A673 (cell line): Measurements from ENCODE around the gene DPYD. TPM values are rescaled to one million over a fixed set of nuclear protein-coding genes. Genes with fewer than 3 reads are reported as not detected.

Experiments
- BruUV-seq: library from RNA; stranded (reverse); fragments of 400-500 nt; replicated peaks from 2 replicates; lab custom pipeline; 2021; lab: Mats Ljungman, UMichigan
- CTCF ChIA-PET: fragments of 300-600 bp; sonication (Branson Sonifier 250); formaldehyde crosslinking; loops from one replicate; lab custom pipeline; 2022; ENCODE audit warnings: antibody characterized with exemption; lab: Charles Lee
- POLR2A ChIA-PET: fragments of 300-600 bp; sonication (Branson Sonifier 250); formaldehyde crosslinking; loops from one replicate; lab custom pipeline; 2022; ENCODE audit warnings: antibody characterized with exemption; ENCODE audit not compliant: low non-redundant PET; lab: Charles Lee
- DNase-seq: peaks from one replicate; pipeline ENCODE4 v3.0.0-alpha.2; 2015; ENCODE audit warnings: low spot score
- H3K27ac ChIP-seq: fragments of 200-600 bp; sonication (generic); 2 replicates; pipeline ENCODE4 v1.5.1; 2016; ENCODE audit warnings: mixed run types, low read depth, mild to moderate bottlenecking, mixed read lengths, antibody characterized with exemption, low read length; ENCODE audit not compliant: poor library complexity, severe bottlenecking
- H3K27me3 ChIP-seq: fragments of 200-600 bp; sonication (generic); replicated peaks from 2 replicates; pipeline ENCODE4 v1.6.1; 2017; ENCODE audit warnings: mixed run types, low read depth, mild to moderate bottlenecking, mixed read lengths, antibody characterized with exemption, low read length; ENCODE audit not compliant: insufficient read depth, poor library complexity
- H3K36me3 ChIP-seq: fragments of 200-600 bp; sonication (generic); 2 replicates; pipeline ENCODE4 v1.6.1; 2016; ENCODE audit warnings: mixed run types, mild to moderate bottlenecking, mixed read lengths, antibody characterized with exemption, low read length; ENCODE audit not compliant: insufficient read depth, poor library complexity, severe bottlenecking
- H3K4me1 ChIP-seq: fragments of 200-600 bp; sonication (generic); 2 replicates; pipeline ENCODE4 v1.6.1; 2017; ENCODE audit warnings: mixed run types, mild to moderate bottlenecking, mixed read lengths, antibody characterized with exemption, low read length; ENCODE audit not compliant: insufficient read depth, poor library complexity, severe bottlenecking
- H3K4me3 ChIP-seq: fragments of 200-600 bp; sonication (generic); 2 replicates; pipeline ENCODE4 v1.5.1; 2016; ENCODE audit warnings: low read depth, mixed run types, mild to moderate bottlenecking, mixed read lengths, low read length; ENCODE audit not compliant: poor library complexity, severe bottlenecking
- H3K9me3 ChIP-seq: fragments of 200-600 bp; sonication (generic); 2 replicates; pipeline ENCODE4 v1.6.1; 2016; ENCODE audit warnings: mixed run types, low read depth, mild to moderate bottlenecking, mixed read lengths, antibody characterized with exemption, low read length; ENCODE audit not compliant: poor library complexity, severe bottlenecking
- CTCF ChIP-seq: fragments of 300-800, 200-600 bp; sonication (generic); conservative IDR thresholded peaks from 2 replicates; pipeline ENCODE4 v1.5.1; 2017; ENCODE audit warnings: low read depth, mild to moderate bottlenecking, antibody characterized with exemption, low read length, moderate library complexity, mixed read lengths
- EZH2 ChIP-seq: fragments of 200-600 bp; sonication (generic); IDR thresholded peaks from 2 replicates; pipeline ENCODE4 v1.6.1; 2017; ENCODE audit warnings: borderline replicate concordance, low read depth, mild to moderate bottlenecking, mixed read lengths, antibody characterized with exemption, low read length; ENCODE audit not compliant: poor library complexity, severe bottlenecking
- intact Hi-C: fragments of 100-400 bp; cut with micrococcal nuclease; formaldehyde crosslinking; loops from one replicate; pipeline ENCODE4 v1.10.0; 2022; ENCODE audit not compliant: unreplicated experiment
- total RNA-seq: library from RNA; stranded (reverse); gene quantifications from 2 replicates; pipeline ENCODE4 v1.2.3, GENCODE V29; 2021

The DPYD gene
- total RNA-seq, 1 experiment from 2014 or later = 13.4 TPM

- Histone ChIP-seq H3K4me3 (peak overlapping the region; percentile 3), H3K27ac (peak overlapping the region; percentile 74), H3K9me3 (no peaks in the 10 kb centered on the region), H3K36me3 (no peaks in the 10 kb centered on the region), H3K27me3 (no peaks in the 10 kb centered on the region), H3K4me1 (peaks cover 36% of the 10 kb centered on the region)
- no TSS peak for BruUV-seq
- ChIA-PET POLR2A (no interaction called here), CTCF (interaction anchor here (0.6 kb wide), 1 partner anchor 621 kb away, joined by 4 read pairs; no protein-coding TSS in a partner anchor)
- TF ChIP-seq EZH2 = no peak
- TF ChIP-seq CTCF = no peak
- DNase-seq = peak; percentile 92
- intact Hi-C loops = no loop called here
Observed at GRCh38 chr1:97849345-97850340, 71.2 kb downstream of the DPYD start.

- ChIA-PET POLR2A (no interaction called here), CTCF (no interaction called here)
- no peak for TF ChIP-seq CTCF
- no peak for TF ChIP-seq EZH2
- Histone ChIP-seq H3K9me3 (no peaks in the 10 kb centered on the region), H3K27me3 (no peaks in the 10 kb centered on the region), H3K36me3 (no peaks in the 10 kb centered on the region), H3K4me1 (peaks cover 54% of the 10 kb centered on the region), H3K27ac (no peak overlapping the region), H3K4me3 (no peak overlapping the region)
- intact Hi-C loops = no loop called here
- BruUV-seq = no TSS peak
- DNase-seq = no peak
Observed at GRCh38 chr1:97845805-97846204, 75.0 kb downstream of the DPYD start.

GRCh38 chr1:97844552-97845089 lies 76.2 kb downstream of the DPYD start:
- DNase-seq = no peak
- Histone ChIP-seq H3K27me3 (no peaks in the 10 kb centered on the region), H3K4me3 (no peak overlapping the region), H3K9me3 (no peaks in the 10 kb centered on the region), H3K27ac (no peak overlapping the region), H3K4me1 (peaks cover 51% of the 10 kb centered on the region), H3K36me3 (no peaks in the 10 kb centered on the region)
- intact Hi-C loops = no loop called here
- TF ChIP-seq CTCF (no peak), EZH2 (no peak)
- ChIA-PET CTCF (no interaction called here), POLR2A (no interaction called here)
- no TSS peak for BruUV-seq
